Measurements from ENCODE around the gene NOL4L.
A peak's percentile ranks its signal among the peaks of the same experiment; 100 is the strongest.

NOL4L gene

GRCh38 chr20:32506721-32507120 is 78.4 kb downstream of the NOL4L start:
- H3K23ac ChIP-seq (ENCODE audit: low read length): no peak overlapping the region
- no CpG with 5 or more reads among the region's 3 CpGs for WGBS (ENCODE audit: extremely low coverage, insufficient coverage, low lambda C conversion rate)
- H2BK15ac ChIP-seq (replicated peaks; ENCODE audit: low read depth): no peak overlapping the region
- no peaks in the 10 kb centered on the region for H3K36me3 ChIP-seq (ENCODE audit: control insufficient read depth, insufficient read depth, low read length)
- no peaks in the 10 kb centered on the region for H3K27me3 ChIP-seq (ENCODE audit: insufficient read depth, low read length, poor library complexity)
- H3K56ac ChIP-seq (ENCODE audit: low read length): no peak overlapping the region
- no peak overlapping the region for H3K27ac ChIP-seq (ENCODE audit: low read depth, low read length)
- H3K4me3 ChIP-seq (ENCODE audit: low read length): no peak overlapping the region
- no peak overlapping the region for H4K5ac ChIP-seq (ENCODE audit: low read length)
- H3K4me1 ChIP-seq (ENCODE audit: control insufficient read depth, low read depth, low read length): peaks cover 3% of the 10 kb centered on the region
- H3K79me1 ChIP-seq (ENCODE audit: low read length): no peaks in the 10 kb centered on the region
- no peak overlapping the region for H4K8ac ChIP-seq (ENCODE audit: low read depth, low read length)
- H3K79me2 ChIP-seq (ENCODE audit: control insufficient read depth, insufficient read depth, low read length): no peaks in the 10 kb centered on the region
- no peak overlapping the region for H3K4ac ChIP-seq (ENCODE audit: low read depth, low read length)
- H3K18ac ChIP-seq (ENCODE audit: low read length): no peak overlapping the region
- no peak overlapping the region for H3K9ac ChIP-seq (ENCODE audit: low read length)
- H2BK5ac ChIP-seq (ENCODE audit: low read length): no peak overlapping the region
- H2AK5ac ChIP-seq (ENCODE audit: low read length): no peak overlapping the region
- no peak overlapping the region for H3K4me2 ChIP-seq (ENCODE audit: low read length)
- DNase-seq: peak; percentile 93
- no peak overlapping the region for H2BK120ac ChIP-seq (ENCODE audit: low read depth, low read length)

- no peak overlapping the region for H2AK5ac ChIP-seq (ENCODE audit: low read length)
- no peak overlapping the region for H3K9ac ChIP-seq (ENCODE audit: low read length)
- H2BK120ac ChIP-seq (ENCODE audit: low read depth, low read length): no peak overlapping the region
- no peak overlapping the region for H3K23ac ChIP-seq (ENCODE audit: low read length)
- no peak overlapping the region for H3K4me2 ChIP-seq (ENCODE audit: low read length)
- no peaks in the 10 kb centered on the region for H3K27me3 ChIP-seq (ENCODE audit: insufficient read depth, low read length, poor library complexity)
- no peak overlapping the region for H3K4ac ChIP-seq (ENCODE audit: low read depth, low read length)
- H4K5ac ChIP-seq (ENCODE audit: low read length): no peak overlapping the region
- no peaks in the 10 kb centered on the region for H3K79me1 ChIP-seq (ENCODE audit: low read length)
- no peak overlapping the region for H3K56ac ChIP-seq (ENCODE audit: low read length)
- no peak overlapping the region for H3K27ac ChIP-seq (ENCODE audit: low read depth, low read length)
- no peak overlapping the region for H4K8ac ChIP-seq (ENCODE audit: low read depth, low read length)
- H2BK15ac ChIP-seq (replicated peaks; ENCODE audit: low read depth): no peak overlapping the region
- DNase-seq: no peak
- H3K4me3 ChIP-seq (ENCODE audit: low read length): no peak overlapping the region
- 100% methylated on average over 1 of the region's 8 CpGs for WGBS (ENCODE audit: extremely low coverage, insufficient coverage, low lambda C conversion rate)
- H2BK5ac ChIP-seq (ENCODE audit: low read length): no peak overlapping the region
- no peak overlapping the region for H3K18ac ChIP-seq (ENCODE audit: low read length)
- no peaks in the 10 kb centered on the region for H3K36me3 ChIP-seq (ENCODE audit: control insufficient read depth, insufficient read depth, low read length)
- peaks cover 3% of the 10 kb centered on the region for H3K4me1 ChIP-seq (ENCODE audit: control insufficient read depth, low read depth, low read length)
- H3K79me2 ChIP-seq (ENCODE audit: control insufficient read depth, insufficient read depth, low read length): no peaks in the 10 kb centered on the region
Measured at GRCh38 chr20:32505723-32506473, 79.2 kb downstream of the NOL4L start.

- H3K4me3 ChIP-seq (ENCODE audit: low read length): no peak overlapping the region
- no peak overlapping the region for H3K4ac ChIP-seq (ENCODE audit: low read depth, low read length)
- H3K23ac ChIP-seq (ENCODE audit: low read length): no peak overlapping the region
- DNase-seq: no peak
- H2BK5ac ChIP-seq (ENCODE audit: low read length): no peak overlapping the region
- no peak overlapping the region for H3K56ac ChIP-seq (ENCODE audit: low read length)
- H3K18ac ChIP-seq (ENCODE audit: low read length): no peak overlapping the region
- no peak overlapping the region for H2BK15ac ChIP-seq (replicated peaks; ENCODE audit: low read depth)
- H3K4me2 ChIP-seq (ENCODE audit: low read length): no peak overlapping the region
- no peaks in the 10 kb centered on the region for H3K79me1 ChIP-seq (ENCODE audit: low read length)
- H3K27me3 ChIP-seq (ENCODE audit: insufficient read depth, low read length, poor library complexity): no peaks in the 10 kb centered on the region
- no peak overlapping the region for H2BK120ac ChIP-seq (ENCODE audit: low read depth, low read length)
- no peak overlapping the region for H3K9ac ChIP-seq (ENCODE audit: low read length)
- H2AK5ac ChIP-seq (ENCODE audit: low read length): no peak overlapping the region
- no peak overlapping the region for H4K5ac ChIP-seq (ENCODE audit: low read length)
- H4K8ac ChIP-seq (ENCODE audit: low read depth, low read length): no peak overlapping the region
- no CpG with 5 or more reads among the region's 3 CpGs for whole genome bisulfite sequencing (ENCODE audit: extremely low coverage, insufficient coverage, low lambda C conversion rate)
- H3K79me2 ChIP-seq (ENCODE audit: control insufficient read depth, insufficient read depth, low read length): no peaks in the 10 kb centered on the region
- H3K36me3 ChIP-seq (ENCODE audit: control insufficient read depth, insufficient read depth, low read length): no peaks in the 10 kb centered on the region
- H3K27ac ChIP-seq (ENCODE audit: low read depth, low read length): no peak overlapping the region
- peaks cover 7% of the 10 kb centered on the region for H3K4me1 ChIP-seq (ENCODE audit: control insufficient read depth, low read depth, low read length)
Measured at GRCh38 chr20:32501709-32502108, 83.4 kb downstream of the NOL4L start.

- Histone ChIP-seq H3K4me2 (ENCODE audit: low read length) (peak overlapping the region; percentile 9), H2BK120ac (ENCODE audit: low read depth, low read length) (no peak overlapping the region), H4K8ac (ENCODE audit: low read depth, low read length) (no peak overlapping the region), H3K18ac (ENCODE audit: low read length) (peak overlapping the region; percentile 26), H3K4ac (ENCODE audit: low read depth, low read length) (no peak overlapping the region), H3K23ac (ENCODE audit: low read length) (no peak overlapping the region), H3K4me1 (ENCODE audit: control insufficient read depth, low read depth, low read length) (peaks cover 7% of the 10 kb centered on the region), H2BK5ac (ENCODE audit: low read length) (no peak overlapping the region), H3K4me3 (ENCODE audit: low read length) (no peak overlapping the region), H3K56ac (ENCODE audit: low read length) (peak overlapping the region; percentile 65), H3K36me3 (ENCODE audit: control insufficient read depth, insufficient read depth, low read length) (no peaks in the 10 kb centered on the region), H2AK5ac (ENCODE audit: low read length) (no peak overlapping the region), H3K27me3 (ENCODE audit: insufficient read depth, low read length, poor library complexity) (no peaks in the 10 kb centered on the region), H4K5ac (ENCODE audit: low read length) (peak overlapping the region; percentile 95), H3K27ac (ENCODE audit: low read depth, low read length) (no peak overlapping the region), H3K79me1 (ENCODE audit: low read length) (no peaks in the 10 kb centered on the region), H2BK15ac (replicated peaks; ENCODE audit: low read depth) (no peak overlapping the region), H3K79me2 (ENCODE audit: control insufficient read depth, insufficient read depth, low read length) (no peaks in the 10 kb centered on the region), H3K9ac (ENCODE audit: low read length) (peak overlapping the region; percentile 39)
- peak; percentile 45 for DNase-seq
- no CpG with 5 or more reads among the region's 13 CpGs for WGBS (ENCODE audit: extremely low coverage, insufficient coverage, low lambda C conversion rate)
Measured at GRCh38 chr20:32497589-32498224, 87.4 kb downstream of the NOL4L start.

- H3K27ac ChIP-seq (ENCODE audit: low read depth, low read length): no peak overlapping the region
- no peaks in the 10 kb centered on the region for H3K27me3 ChIP-seq (ENCODE audit: insufficient read depth, low read length, poor library complexity)
- no peak overlapping the region for H2AK5ac ChIP-seq (ENCODE audit: low read length)
- peak overlapping the region; percentile 65 for H3K56ac ChIP-seq (ENCODE audit: low read length)
- H3K4me1 ChIP-seq (ENCODE audit: control insufficient read depth, low read depth, low read length): peaks cover 7% of the 10 kb centered on the region
- H4K8ac ChIP-seq (ENCODE audit: low read depth, low read length): no peak overlapping the region
- no peaks in the 10 kb centered on the region for H3K36me3 ChIP-seq (ENCODE audit: control insufficient read depth, insufficient read depth, low read length)
- H3K18ac ChIP-seq (ENCODE audit: low read length): no peak overlapping the region
- DNase-seq: no peak
- no CpG with 5 or more reads among the region's 11 CpGs for WGBS (ENCODE audit: extremely low coverage, insufficient coverage, low lambda C conversion rate)
- peak overlapping the region; percentile 95 for H4K5ac ChIP-seq (ENCODE audit: low read length)
- no peak overlapping the region for H3K4ac ChIP-seq (ENCODE audit: low read depth, low read length)
- no peak overlapping the region for H2BK5ac ChIP-seq (ENCODE audit: low read length)
- no peaks in the 10 kb centered on the region for H3K79me1 ChIP-seq (ENCODE audit: low read length)
- H2BK15ac ChIP-seq (replicated peaks; ENCODE audit: low read depth): no peak overlapping the region
- H3K23ac ChIP-seq (ENCODE audit: low read length): no peak overlapping the region
- H2BK120ac ChIP-seq (ENCODE audit: low read depth, low read length): no peak overlapping the region
- no peak overlapping the region for H3K4me2 ChIP-seq (ENCODE audit: low read length)
- H3K79me2 ChIP-seq (ENCODE audit: control insufficient read depth, insufficient read depth, low read length): no peaks in the 10 kb centered on the region
- H3K9ac ChIP-seq (ENCODE audit: low read length): peak overlapping the region; percentile 39
- no peak overlapping the region for H3K4me3 ChIP-seq (ENCODE audit: low read length)
Measured at GRCh38 chr20:32496811-32497533, 88.2 kb downstream of the NOL4L start.

All from mesendoderm (in vitro differentiated cells).